Measurements from ENCODE around the gene MEI1. TPM values are rescaled to one million over a fixed set of nuclear protein-coding genes. Genes with fewer than 3 reads are reported as not detected.
"Not testable (repeated sequence)": the region's sequence is repeated elsewhere in the genome, so short reads cannot be mapped to it uniquely, and the experiment has no call there.

Gene MEI1
- total RNA-seq, 1 experiment from 2014 or later, result 4.9 TPM

- peak overlapping the region; percentile 91 for H3K4me3 ChIP-seq (ENCODE audit: low read length)
- H3K4me2 ChIP-seq (ENCODE audit: low read depth, low read length, poor library complexity, severe bottlenecking), result peak overlapping the region; percentile 92
- H2AFZ ChIP-seq (ENCODE audit: low read length), result no peak overlapping the region
- peaks cover 5% of the 10 kb centered on the region; the same call in 1 of the 2 replicates for H4K20me1 ChIP-seq (ENCODE audit: insufficient read depth, low read depth, low read length)
- H3K9me3 ChIP-seq (ENCODE audit: low read length), result no peaks in the 10 kb centered on the region
- H3K79me2 ChIP-seq (ENCODE audit: low read length), result peaks cover 51% of the 10 kb centered on the region
- no peaks in the 10 kb centered on the region for H3K27me3 ChIP-seq (ENCODE audit: low read length)
- peaks cover 41% of the 10 kb centered on the region for H3K4me1 ChIP-seq (ENCODE audit: low read length)
- no peaks in the 10 kb centered on the region for H3K9me2 ChIP-seq (replicated peaks; ENCODE audit: insufficient read depth, low read length)
- peak; percentile 68 for DNase-seq
- peaks cover 29% of the 10 kb centered on the region for H3K36me3 ChIP-seq (ENCODE audit: insufficient read depth, low read length)
- peak overlapping the region; percentile 99 for H3K9ac ChIP-seq (ENCODE audit: low read length)
- peak overlapping the region; percentile 91 for H3K27ac ChIP-seq (ENCODE audit: low read length)
Measured at GRCh38 chr22:41833369-41834004, 134.2 kb downstream of the MEI1 start.

GRCh38 chr22:41834005-41834944 is 135.0 kb downstream of the MEI1 start:
- H3K9me2 ChIP-seq (replicated peaks; ENCODE audit: insufficient read depth, low read length), result no peaks in the 10 kb centered on the region
- peaks cover 38% of the 10 kb centered on the region for H3K4me1 ChIP-seq (ENCODE audit: low read length)
- peak overlapping the region; percentile 91 for H3K4me3 ChIP-seq (ENCODE audit: low read length)
- H3K9ac ChIP-seq (ENCODE audit: low read length), result peak overlapping the region; percentile 99
- DNase-seq, result peak; percentile 62
- H3K27ac ChIP-seq (ENCODE audit: low read length), result peak overlapping the region; percentile 91
- H3K27me3 ChIP-seq (ENCODE audit: low read length), result no peaks in the 10 kb centered on the region
- peaks cover 29% of the 10 kb centered on the region for H3K36me3 ChIP-seq (ENCODE audit: insufficient read depth, low read length)
- H3K79me2 ChIP-seq (ENCODE audit: low read length), result peaks cover 59% of the 10 kb centered on the region
- peak overlapping the region; percentile 92 for H3K4me2 ChIP-seq (ENCODE audit: low read depth, low read length, poor library complexity, severe bottlenecking)
- no peak overlapping the region for H2AFZ ChIP-seq (ENCODE audit: low read length)
- no peaks in the 10 kb centered on the region for H3K9me3 ChIP-seq (ENCODE audit: low read length)
- peaks cover 5% of the 10 kb centered on the region; the same call in 1 of the 2 replicates for H4K20me1 ChIP-seq (ENCODE audit: insufficient read depth, low read depth, low read length)

GRCh38 chr22:41835462-41835861 is 136.2 kb downstream of the MEI1 start:
- H3K4me3 ChIP-seq (ENCODE audit: low read length); H3K9ac ChIP-seq (ENCODE audit: low read length); DNase-seq; H3K9me2 ChIP-seq (replicated peaks; ENCODE audit: insufficient read depth, low read length); H2AFZ ChIP-seq (ENCODE audit: low read length); H3K9me3 ChIP-seq (ENCODE audit: low read length); H3K27me3 ChIP-seq (ENCODE audit: low read length); H4K20me1 ChIP-seq (ENCODE audit: insufficient read depth, low read depth, low read length): not testable (repeated sequence)
- H3K79me2 ChIP-seq (ENCODE audit: low read length), result peaks cover 71% of the 10 kb centered on the region
- peaks cover 41% of the 10 kb centered on the region for H3K4me1 ChIP-seq (ENCODE audit: low read length)
- peak overlapping the region; percentile 68 for H3K27ac ChIP-seq (ENCODE audit: low read length)
- peaks cover 31% of the 10 kb centered on the region for H3K36me3 ChIP-seq (ENCODE audit: insufficient read depth, low read length)
- H3K4me2 ChIP-seq (ENCODE audit: low read depth, low read length, poor library complexity, severe bottlenecking), result peak overlapping the region; percentile 2

GRCh38 chr22:41836551-41836950 is 137.2 kb downstream of the MEI1 start:
- Histone ChIP-seq H3K4me1 (ENCODE audit: low read length) (peaks cover 52% of the 10 kb centered on the region), H3K4me3 (ENCODE audit: low read length) (no peak overlapping the region), H3K4me2 (ENCODE audit: low read depth, low read length, poor library complexity, severe bottlenecking) (no peak overlapping the region), H3K9ac (ENCODE audit: low read length) (no peak overlapping the region), H3K27me3 (ENCODE audit: low read length) (no peaks in the 10 kb centered on the region), H3K36me3 (ENCODE audit: insufficient read depth, low read length) (peaks cover 38% of the 10 kb centered on the region), H3K9me3 (ENCODE audit: low read length) (no peaks in the 10 kb centered on the region), H3K9me2 (replicated peaks; ENCODE audit: insufficient read depth, low read length) (no peaks in the 10 kb centered on the region), H3K27ac (ENCODE audit: low read length) (peak overlapping the region; percentile 68), H4K20me1 (ENCODE audit: insufficient read depth, low read depth, low read length) (peaks cover 15% of the 10 kb centered on the region), H3K79me2 (ENCODE audit: low read length) (peaks cover 82% of the 10 kb centered on the region), H2AFZ (ENCODE audit: low read length) (no peak overlapping the region)
- DNase-seq, result no peak

- H3K27ac ChIP-seq (ENCODE audit: low read length), result peak overlapping the region; percentile 17; the same call in 1 of the 2 replicates
- no peak overlapping the region for H3K4me2 ChIP-seq (ENCODE audit: low read depth, low read length, poor library complexity, severe bottlenecking)
- H3K4me3 ChIP-seq (ENCODE audit: low read length), result no peak overlapping the region
- H3K9me3 ChIP-seq (ENCODE audit: low read length), result no peaks in the 10 kb centered on the region
- H4K20me1 ChIP-seq (ENCODE audit: insufficient read depth, low read depth, low read length), result peaks cover 28% of the 10 kb centered on the region
- H3K36me3 ChIP-seq (ENCODE audit: insufficient read depth, low read length), result peaks cover 56% of the 10 kb centered on the region
- no peaks in the 10 kb centered on the region for H3K9me2 ChIP-seq (replicated peaks; ENCODE audit: insufficient read depth, low read length)
- H3K27me3 ChIP-seq (ENCODE audit: low read length), result no peaks in the 10 kb centered on the region
- H3K9ac ChIP-seq (ENCODE audit: low read length), result no peak overlapping the region
- no peak for DNase-seq
- peaks cover 96% of the 10 kb centered on the region for H3K79me2 ChIP-seq (ENCODE audit: low read length)
- no peak overlapping the region for H2AFZ ChIP-seq (ENCODE audit: low read length)
- H3K4me1 ChIP-seq (ENCODE audit: low read length), result peaks cover 64% of the 10 kb centered on the region
Measured at GRCh38 chr22:41838842-41839618, 139.7 kb downstream of the MEI1 start.

GRCh38 chr22:41840216-41840615 is 140.9 kb downstream of the MEI1 start:
- Histone ChIP-seq H3K4me1 (ENCODE audit: low read length) (peaks cover 67% of the 10 kb centered on the region), H3K9me3 (ENCODE audit: low read length) (no peaks in the 10 kb centered on the region), H4K20me1 (ENCODE audit: insufficient read depth, low read depth, low read length) (peaks cover 32% of the 10 kb centered on the region), H3K9me2 (replicated peaks; ENCODE audit: insufficient read depth, low read length) (no peaks in the 10 kb centered on the region), H3K9ac (ENCODE audit: low read length) (no peak overlapping the region), H3K27me3 (ENCODE audit: low read length) (no peaks in the 10 kb centered on the region), H2AFZ (ENCODE audit: low read length) (no peak overlapping the region), H3K4me2 (ENCODE audit: low read depth, low read length, poor library complexity, severe bottlenecking) (no peak overlapping the region), H3K79me2 (ENCODE audit: low read length) (peaks cover 96% of the 10 kb centered on the region), H3K27ac (ENCODE audit: low read length) (peak overlapping the region; percentile 3; the same call in 1 of the 2 replicates), H3K4me3 (ENCODE audit: low read length) (no peak overlapping the region), H3K36me3 (ENCODE audit: insufficient read depth, low read length) (peaks cover 53% of the 10 kb centered on the region)
- no peak for DNase-seq

GRCh38 chr22:41841085-41841712 is 141.9 kb downstream of the MEI1 start:
- Histone ChIP-seq H4K20me1 (ENCODE audit: insufficient read depth, low read depth, low read length) (peaks cover 41% of the 10 kb centered on the region), H3K79me2 (ENCODE audit: low read length) (peaks cover 96% of the 10 kb centered on the region), H3K4me1 (ENCODE audit: low read length) (peaks cover 70% of the 10 kb centered on the region), H3K9me3 (ENCODE audit: low read length) (no peaks in the 10 kb centered on the region), H3K9ac (ENCODE audit: low read length) (no peak overlapping the region), H3K27me3 (ENCODE audit: low read length) (no peaks in the 10 kb centered on the region), H3K4me3 (ENCODE audit: low read length) (no peak overlapping the region), H3K27ac (ENCODE audit: low read length) (peak overlapping the region; percentile 3; the same call in 1 of the 2 replicates), H3K9me2 (replicated peaks; ENCODE audit: insufficient read depth, low read length) (no peaks in the 10 kb centered on the region), H3K36me3 (ENCODE audit: insufficient read depth, low read length) (peaks cover 46% of the 10 kb centered on the region), H2AFZ (ENCODE audit: low read length) (no peak overlapping the region), H3K4me2 (ENCODE audit: low read depth, low read length, poor library complexity, severe bottlenecking) (no peak overlapping the region)
- DNase-seq, result no peak
